ENCODE measurements around the gene PGF. TPM values are rescaled to one million over a fixed set of nuclear protein-coding genes. Genes with fewer than 3 reads are reported as not detected.

PGF gene
- total RNA-seq, 2 experiments from 2014 or later = 0.21 TPM; not detected in 1

- no peaks in the 10 kb centered on the region for H3K4me1 Mint-ChIP-seq
- peak; percentile 29 for DNase-seq
- no peak overlapping the region for H3K4me3 Mint-ChIP-seq
- H3K27me3 Mint-ChIP-seq = no peaks in the 10 kb centered on the region
- no peak overlapping the region for H3K27ac Mint-ChIP-seq
- no peaks in the 10 kb centered on the region for H3K9me3 Mint-ChIP-seq
- H3K36me3 Mint-ChIP-seq = no peaks in the 10 kb centered on the region
Observed at GRCh38 chr14:74973003-74973653, 17.7 kb upstream of the PGF start.

- Mint-ChIP-seq H3K27me3 (no peaks in the 10 kb centered on the region), H3K36me3 (no peaks in the 10 kb centered on the region), H3K4me1 (peaks cover 2% of the 10 kb centered on the region), H3K27ac (no peak overlapping the region), H3K4me3 (no peak overlapping the region), H3K9me3 (no peaks in the 10 kb centered on the region)
- no peak for DNase-seq
Observed at GRCh38 chr14:74968811-74969210, 13.4 kb upstream of the PGF start.

- no peaks in the 10 kb centered on the region for H3K27me3 Mint-ChIP-seq
Observed at GRCh38 chr14:74965486-74966153, 10.2 kb upstream of the PGF start.

GRCh38 chr14:74964787-74965485, 9.5 kb upstream of the PGF start:
- Mint-ChIP-seq H3K27ac (no peak overlapping the region), H3K4me1 (peaks cover 7% of the 10 kb centered on the region), H3K4me3 (no peak overlapping the region), H3K9me3 (no peaks in the 10 kb centered on the region), H3K36me3 (no peaks in the 10 kb centered on the region), H3K27me3 (no peaks in the 10 kb centered on the region)
- DNase-seq = no peak

More at GRCh38 chr14:74965486-74966153, 10.2 kb upstream of the PGF start:
- Mint-ChIP-seq H3K36me3 (no peaks in the 10 kb centered on the region), H3K4me3 (no peak overlapping the region), H3K9me3 (no peaks in the 10 kb centered on the region), H3K27ac (no peak overlapping the region), H3K4me1 (peaks cover 7% of the 10 kb centered on the region)
- no peak for DNase-seq

- Mint-ChIP-seq H3K4me1 (peaks cover 7% of the 10 kb centered on the region), H3K4me3 (no peak overlapping the region), H3K9me3 (no peaks in the 10 kb centered on the region), H3K36me3 (no peaks in the 10 kb centered on the region), H3K27ac (no peak overlapping the region), H3K27me3 (no peaks in the 10 kb centered on the region)
- DNase-seq = no peak
Observed at GRCh38 chr14:74963705-74964271, 8.4 kb upstream of the PGF start.

GRCh38 chr14:74963178-74963704, 7.8 kb upstream of the PGF start:
- no peaks in the 10 kb centered on the region for H3K27me3 Mint-ChIP-seq
- H3K4me1 Mint-ChIP-seq = peaks cover 7% of the 10 kb centered on the region
- H3K36me3 Mint-ChIP-seq = no peaks in the 10 kb centered on the region
- no peak for DNase-seq
- H3K27ac Mint-ChIP-seq = no peak overlapping the region
- H3K9me3 Mint-ChIP-seq = no peaks in the 10 kb centered on the region
- H3K4me3 Mint-ChIP-seq = no peak overlapping the region

GRCh38 chr14:74962493-74962892, 7.1 kb upstream of the PGF start:
- Mint-ChIP-seq H3K4me1 (peaks cover 7% of the 10 kb centered on the region), H3K36me3 (no peaks in the 10 kb centered on the region), H3K27ac (no peak overlapping the region), H3K4me3 (no peak overlapping the region), H3K27me3 (no peaks in the 10 kb centered on the region), H3K9me3 (no peaks in the 10 kb centered on the region)
- no peak for DNase-seq

- H3K4me3 Mint-ChIP-seq = no peak overlapping the region
- no peak overlapping the region for H3K27ac Mint-ChIP-seq
- no peak for DNase-seq
- H3K36me3 Mint-ChIP-seq = no peaks in the 10 kb centered on the region
- peaks cover 7% of the 10 kb centered on the region for H3K4me1 Mint-ChIP-seq
- H3K9me3 Mint-ChIP-seq = no peaks in the 10 kb centered on the region
- no peaks in the 10 kb centered on the region for H3K27me3 Mint-ChIP-seq
Observed at GRCh38 chr14:74962046-74962445, 6.6 kb upstream of the PGF start.

GRCh38 chr14:74961238-74961911, 6.0 kb upstream of the PGF start:
- Mint-ChIP-seq H3K4me1 (peaks cover 7% of the 10 kb centered on the region), H3K27me3 (peaks cover 3% of the 10 kb centered on the region), H3K9me3 (no peaks in the 10 kb centered on the region), H3K4me3 (no peak overlapping the region), H3K36me3 (no peaks in the 10 kb centered on the region), H3K27ac (no peak overlapping the region)
- DNase-seq = no peak

- no peaks in the 10 kb centered on the region for H3K36me3 Mint-ChIP-seq
- no peak overlapping the region for H3K4me3 Mint-ChIP-seq
- no peak overlapping the region for H3K27ac Mint-ChIP-seq
- H3K9me3 Mint-ChIP-seq = no peaks in the 10 kb centered on the region
- H3K4me1 Mint-ChIP-seq = peaks cover 7% of the 10 kb centered on the region
- peaks cover 5% of the 10 kb centered on the region for H3K27me3 Mint-ChIP-seq
- DNase-seq = no peak
Observed at GRCh38 chr14:74960736-74961135, 5.3 kb upstream of the PGF start.

GRCh38 chr14:74959596-74960180, 4.3 kb upstream of the PGF start:
- H3K4me3 Mint-ChIP-seq = no peak overlapping the region
- peaks cover 7% of the 10 kb centered on the region for H3K4me1 Mint-ChIP-seq
- H3K27me3 Mint-ChIP-seq = peaks cover 5% of the 10 kb centered on the region
- no peaks in the 10 kb centered on the region for H3K9me3 Mint-ChIP-seq
- no peak overlapping the region for H3K27ac Mint-ChIP-seq
- DNase-seq = no peak
- no peaks in the 10 kb centered on the region for H3K36me3 Mint-ChIP-seq

GRCh38 chr14:74956280-74957072, 1.1 kb upstream of the PGF start:
- H3K27ac Mint-ChIP-seq = no peak overlapping the region
- H3K4me1 Mint-ChIP-seq = no peaks in the 10 kb centered on the region
- H3K36me3 Mint-ChIP-seq = no peaks in the 10 kb centered on the region
- no peak overlapping the region for H3K4me3 Mint-ChIP-seq
- H3K27me3 Mint-ChIP-seq = peaks cover 14% of the 10 kb centered on the region
- no peaks in the 10 kb centered on the region for H3K9me3 Mint-ChIP-seq
- no peak for DNase-seq

GRCh38 chr14:74956027-74956279, 556 bp upstream of the PGF start:
- no peak for DNase-seq
- H3K9me3 Mint-ChIP-seq = no peaks in the 10 kb centered on the region
- no peaks in the 10 kb centered on the region for H3K4me1 Mint-ChIP-seq
- H3K4me3 Mint-ChIP-seq = no peak overlapping the region
- H3K27ac Mint-ChIP-seq = no peak overlapping the region
- H3K27me3 Mint-ChIP-seq = peaks cover 14% of the 10 kb centered on the region
- H3K36me3 Mint-ChIP-seq = no peaks in the 10 kb centered on the region

GRCh38 chr14:74954947-74955228, 509 bp downstream of the PGF start:
- no peak for DNase-seq
- no peaks in the 10 kb centered on the region for H3K9me3 Mint-ChIP-seq
- H3K36me3 Mint-ChIP-seq = no peaks in the 10 kb centered on the region
- no peak overlapping the region for H3K4me3 Mint-ChIP-seq
- peaks cover 14% of the 10 kb centered on the region for H3K27me3 Mint-ChIP-seq
- no peak overlapping the region for H3K27ac Mint-ChIP-seq
- H3K4me1 Mint-ChIP-seq = no peaks in the 10 kb centered on the region
